ENCODE results near the gene KCTD14.
A peak's percentile ranks its signal among the peaks of the same experiment; 100 is the strongest.
"Not testable (repeated sequence)": the region's sequence is repeated elsewhere in the genome, so short reads cannot be mapped to it uniquely, and the experiment has no call there.

Gene KCTD14, protein sequence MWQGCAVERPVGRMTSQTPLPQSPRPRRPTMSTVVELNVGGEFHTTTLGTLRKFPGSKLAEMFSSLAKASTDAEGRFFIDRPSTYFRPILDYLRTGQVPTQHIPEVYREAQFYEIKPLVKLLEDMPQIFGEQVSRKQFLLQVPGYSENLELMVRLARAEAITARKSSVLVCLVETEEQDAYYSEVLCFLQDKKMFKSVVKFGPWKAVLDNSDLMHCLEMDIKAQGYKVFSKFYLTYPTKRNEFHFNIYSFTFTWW

DNA sequence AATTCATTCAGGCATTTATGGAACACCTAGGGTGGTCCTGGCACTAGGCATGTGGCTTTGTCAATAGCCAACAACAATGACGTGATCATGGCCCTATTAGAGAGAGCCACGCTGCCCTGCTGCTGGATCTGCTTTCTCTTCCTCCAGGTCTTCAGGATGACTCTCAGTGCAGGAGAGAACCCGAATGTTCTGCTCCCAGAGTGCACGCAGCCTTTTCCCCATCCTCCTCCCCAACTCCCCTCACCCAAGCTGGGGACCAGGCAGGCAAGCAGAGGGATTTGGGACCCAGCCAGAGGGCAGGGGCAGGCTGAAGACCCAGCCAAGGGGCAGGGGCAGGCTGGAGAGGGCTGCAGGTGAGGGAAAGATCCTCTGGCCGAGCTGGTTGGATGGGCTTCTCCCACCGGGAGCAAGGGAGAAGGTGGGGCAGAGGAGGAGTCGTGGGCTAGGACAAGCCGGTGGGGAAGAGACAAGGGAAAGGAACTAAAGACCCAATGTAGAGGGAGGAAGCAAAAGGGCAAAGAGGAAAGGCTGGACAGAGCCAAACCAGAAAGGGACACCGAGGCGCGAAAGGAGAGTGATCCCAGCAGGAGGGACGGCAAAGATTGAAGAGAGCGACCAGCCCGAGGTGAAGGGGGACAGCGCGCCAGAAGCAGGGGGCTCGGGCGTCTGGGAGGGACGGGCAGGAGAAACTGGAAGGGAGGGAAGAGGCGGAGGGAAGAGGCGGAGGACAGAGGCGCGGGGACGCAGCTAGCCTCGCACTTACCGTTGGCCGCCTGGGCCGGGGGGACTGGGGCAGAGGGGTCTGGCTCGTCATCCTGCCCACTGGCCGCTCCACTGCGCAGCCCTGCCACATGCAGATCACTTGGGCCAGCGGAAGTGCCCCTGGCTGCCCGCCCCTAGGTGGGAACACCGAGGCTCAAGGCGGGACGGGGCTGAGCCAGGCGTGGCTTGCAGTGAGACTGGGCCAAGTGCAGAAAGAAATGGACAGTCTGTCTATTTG, at the start of gene KCTD14:
Gene KCTD14, minus strand, starts transcription at position 880 of the 1,000 bp plus-strand sequence. Its CDS starts 27 bp downstream, at position 853.
- DNase-seq, result peak; percentile 20

DNA sequence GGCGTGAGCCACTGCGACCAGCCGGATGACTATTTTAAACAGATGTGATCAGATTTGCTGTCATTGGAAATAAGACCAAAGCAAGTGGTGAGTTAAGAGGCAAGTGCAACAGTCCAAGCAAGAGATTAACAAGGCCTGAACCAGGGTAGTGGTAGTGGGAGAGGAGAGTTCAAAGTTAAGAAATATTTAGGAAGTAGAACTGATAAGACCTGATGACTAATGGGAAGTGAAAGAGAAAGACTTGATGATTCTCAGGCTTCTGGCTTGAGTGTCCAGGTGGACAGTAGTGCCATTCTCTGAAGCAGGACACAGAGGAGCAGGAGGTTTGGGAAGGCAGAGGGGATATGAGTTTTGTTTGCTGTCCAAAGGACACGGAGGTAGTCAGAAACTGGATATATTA, 49.4 kb upstream of the KCTD14 start:
- DNase-seq, result no peak

DNA sequence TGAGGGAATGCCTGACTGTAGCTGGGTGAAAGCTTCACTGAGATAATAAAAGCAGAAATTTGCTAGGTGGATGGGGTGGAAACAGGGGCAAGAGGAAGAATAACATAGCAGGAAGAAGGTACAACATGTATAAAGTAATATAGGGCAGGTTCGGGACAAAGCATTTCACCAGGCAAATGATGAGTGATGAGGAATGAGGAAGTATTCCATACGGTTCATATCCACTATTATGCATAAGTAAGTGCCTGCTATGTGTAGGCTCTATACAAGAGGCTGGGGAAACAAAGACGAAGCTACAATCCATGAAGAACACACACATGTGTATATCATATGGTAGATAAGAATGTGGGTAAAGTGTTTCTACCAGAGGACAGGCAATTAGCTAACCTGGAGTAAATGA, 48.6 kb upstream of the KCTD14 start:
- no peak for DNase-seq

DNA sequence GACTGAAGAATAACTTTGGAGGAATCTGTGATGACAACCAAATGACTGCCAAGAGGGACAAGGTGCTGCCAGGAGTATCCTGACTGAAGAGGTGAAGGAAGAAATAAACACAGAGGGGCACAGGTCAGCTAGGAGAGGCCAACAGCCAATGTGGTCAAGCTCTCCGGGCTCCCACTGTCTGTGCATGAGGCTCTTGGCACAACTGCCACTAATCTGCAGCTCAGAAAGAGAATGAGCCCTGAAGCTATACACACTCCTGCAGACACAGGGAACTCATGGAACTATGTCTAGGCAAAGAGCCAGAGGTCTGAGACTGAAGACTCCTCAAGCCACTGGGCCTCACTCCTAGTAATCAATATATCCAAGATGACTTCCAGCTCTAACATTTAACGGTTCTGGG, 47.5 kb upstream of the KCTD14 start:
- no peak for DNase-seq

DNA sequence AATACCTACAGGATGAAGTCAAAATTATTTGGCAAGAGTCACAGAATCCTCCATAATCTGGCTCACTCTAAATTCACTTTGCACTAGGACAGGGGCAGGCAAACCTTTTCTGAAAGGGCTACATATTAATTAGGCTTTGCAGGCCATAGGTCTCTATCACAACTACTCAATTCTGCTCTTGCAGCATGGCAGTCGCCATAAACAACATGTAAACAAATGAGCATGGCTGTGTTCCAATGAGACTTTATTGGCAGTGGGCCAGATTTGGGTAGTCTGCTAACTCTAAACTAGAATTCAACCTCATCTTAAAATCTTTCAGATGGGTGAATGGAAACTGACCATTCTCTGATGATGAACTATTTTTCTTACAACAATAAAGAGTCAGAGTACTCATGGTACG, 46.4 kb upstream of the KCTD14 start:
- no peak for DNase-seq

DNA sequence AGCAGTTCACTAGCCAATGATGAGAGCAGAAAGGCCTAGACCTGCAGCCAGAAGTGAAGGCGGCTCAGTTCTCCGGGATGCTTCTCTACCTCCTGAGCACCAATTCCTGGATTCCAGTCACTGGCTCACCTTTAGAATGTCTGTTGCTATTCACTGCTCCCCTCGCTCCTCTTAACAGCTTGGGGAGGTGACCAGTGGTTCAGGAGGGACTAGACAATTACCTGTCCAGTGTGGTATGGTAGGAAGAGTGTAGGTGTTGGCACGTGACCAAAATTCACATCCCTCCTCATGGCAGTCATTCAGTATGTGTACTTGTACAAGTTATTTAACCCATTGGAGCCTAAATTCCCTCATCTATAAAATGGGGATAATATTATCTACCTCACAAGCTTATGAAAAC, 44.6 kb upstream of the KCTD14 start:
- no peak for DNase-seq

DNA sequence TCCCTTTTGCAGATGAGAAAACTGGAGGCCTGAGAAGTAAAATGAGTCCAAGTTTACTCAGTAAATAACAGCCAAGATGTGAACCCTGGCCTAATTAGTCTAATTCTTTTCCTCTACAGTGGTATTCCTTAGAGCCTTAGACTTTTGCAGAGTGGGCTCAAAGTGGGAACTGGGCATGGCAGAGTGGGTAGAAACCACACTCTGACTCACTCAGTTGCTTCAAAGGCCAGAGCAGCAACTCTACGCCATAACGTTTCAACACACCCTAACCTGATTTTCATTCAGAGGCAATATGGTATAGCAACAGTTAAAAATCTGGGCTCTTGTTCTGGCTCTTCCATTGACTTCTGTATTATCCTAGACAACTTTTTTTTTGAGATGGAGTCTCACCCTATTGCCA, 43.4 kb upstream of the KCTD14 start:
- no peak for DNase-seq

DNA sequence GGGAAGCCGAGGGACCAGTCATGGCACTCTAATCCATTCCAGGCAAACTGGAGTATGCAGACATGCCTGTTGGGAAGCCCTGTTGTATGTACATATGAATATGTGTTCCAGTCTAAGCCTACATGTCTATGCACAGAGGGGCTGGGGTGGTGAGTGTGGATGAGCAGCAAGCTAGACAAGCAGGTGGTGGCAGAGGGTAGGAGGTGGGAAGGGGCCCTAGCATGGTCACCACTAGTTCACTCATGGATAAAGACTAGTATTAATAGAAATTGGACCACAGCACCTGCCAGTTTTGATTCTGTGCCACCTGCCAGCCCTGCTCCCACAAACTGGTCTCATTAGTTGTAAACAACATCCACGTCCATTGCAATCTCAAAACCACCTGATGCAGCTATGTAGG, 42.1 kb upstream of the KCTD14 start:
- DNase-seq, result no peak

DNA sequence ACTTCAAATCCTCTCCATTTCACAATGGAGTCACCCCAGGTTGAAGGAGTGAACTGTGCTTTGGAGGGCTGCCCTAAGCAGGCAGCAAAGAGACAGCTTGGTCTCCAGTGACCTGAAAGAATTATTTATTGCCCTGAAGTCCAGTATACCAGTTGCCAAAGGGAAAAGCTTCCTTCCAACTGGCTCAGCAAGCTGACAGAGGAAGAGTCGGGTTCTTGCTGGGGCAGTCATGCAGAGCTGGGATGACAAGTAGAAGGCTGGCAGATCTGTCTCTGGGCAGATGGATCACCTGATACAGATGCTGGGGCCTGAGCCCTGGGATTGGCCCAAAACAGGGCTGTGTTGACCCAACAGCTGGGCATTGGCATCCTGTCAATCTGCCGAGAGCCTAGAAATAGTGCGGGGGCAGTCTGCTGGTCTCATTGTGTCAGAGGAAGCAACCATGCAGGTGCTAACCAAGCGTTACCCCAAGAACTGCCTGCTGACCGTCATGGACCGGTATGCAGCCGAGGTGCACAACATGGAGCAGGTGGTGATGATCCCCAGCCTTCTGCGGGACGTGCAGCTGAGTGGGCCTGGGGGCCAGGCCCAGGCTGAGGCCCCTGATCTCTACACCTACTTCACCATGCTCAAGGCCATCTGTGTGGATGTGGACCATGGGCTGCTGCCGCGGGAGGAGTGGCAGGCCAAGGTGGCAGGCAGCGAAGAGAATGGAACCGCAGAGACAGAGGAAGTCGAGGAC, 40.5 kb upstream of the KCTD14 start, which contains the start of gene THRSP:
Gene THRSP, plus strand, starts transcription at position 422 of the 742 bp plus-strand sequence. Its CDS starts 21 bp downstream, at position 443.
- DNase-seq, result no peak

DNA sequence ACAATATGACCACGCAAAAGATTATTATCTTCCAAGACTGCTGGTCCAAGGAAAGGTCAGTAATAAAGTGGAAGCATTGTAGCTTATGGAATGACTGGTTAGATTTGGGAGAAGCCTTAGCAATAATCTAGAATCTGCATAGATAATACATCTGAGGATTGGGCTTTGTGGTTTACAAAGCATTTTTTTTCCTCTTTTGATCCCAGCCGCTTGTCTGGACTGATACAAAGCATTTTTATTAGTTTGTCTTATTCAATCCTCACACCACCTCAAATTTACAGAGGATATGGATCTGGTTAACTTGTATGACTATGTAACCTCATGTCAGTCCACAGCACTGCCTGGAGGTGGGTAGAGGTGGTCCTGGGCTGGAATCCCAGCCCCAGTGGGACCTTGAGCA, 39.6 kb upstream of the KCTD14 start:
- DNase-seq, result no peak

DNA sequence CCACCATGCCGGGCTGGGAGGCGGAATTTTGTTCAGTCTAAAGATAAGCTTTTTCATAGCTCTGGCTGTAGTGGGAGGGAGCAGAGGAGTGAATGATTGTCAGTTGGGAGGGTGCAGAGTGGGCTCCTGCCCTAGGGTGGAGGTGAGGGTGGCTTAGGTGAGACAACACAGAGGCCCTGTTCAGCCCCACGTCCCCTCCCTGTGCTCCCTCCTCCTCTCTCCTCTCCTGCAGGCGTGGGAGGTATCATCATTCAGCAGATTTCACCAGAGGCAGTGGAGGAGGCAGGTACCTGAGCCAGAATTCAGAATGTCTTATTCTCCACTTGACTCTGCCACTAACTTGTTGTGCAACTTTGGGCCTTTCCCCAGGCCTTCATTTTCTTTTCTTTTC, 38.8 kb upstream of the KCTD14 start:
- DNase-seq, result no peak

DNA sequence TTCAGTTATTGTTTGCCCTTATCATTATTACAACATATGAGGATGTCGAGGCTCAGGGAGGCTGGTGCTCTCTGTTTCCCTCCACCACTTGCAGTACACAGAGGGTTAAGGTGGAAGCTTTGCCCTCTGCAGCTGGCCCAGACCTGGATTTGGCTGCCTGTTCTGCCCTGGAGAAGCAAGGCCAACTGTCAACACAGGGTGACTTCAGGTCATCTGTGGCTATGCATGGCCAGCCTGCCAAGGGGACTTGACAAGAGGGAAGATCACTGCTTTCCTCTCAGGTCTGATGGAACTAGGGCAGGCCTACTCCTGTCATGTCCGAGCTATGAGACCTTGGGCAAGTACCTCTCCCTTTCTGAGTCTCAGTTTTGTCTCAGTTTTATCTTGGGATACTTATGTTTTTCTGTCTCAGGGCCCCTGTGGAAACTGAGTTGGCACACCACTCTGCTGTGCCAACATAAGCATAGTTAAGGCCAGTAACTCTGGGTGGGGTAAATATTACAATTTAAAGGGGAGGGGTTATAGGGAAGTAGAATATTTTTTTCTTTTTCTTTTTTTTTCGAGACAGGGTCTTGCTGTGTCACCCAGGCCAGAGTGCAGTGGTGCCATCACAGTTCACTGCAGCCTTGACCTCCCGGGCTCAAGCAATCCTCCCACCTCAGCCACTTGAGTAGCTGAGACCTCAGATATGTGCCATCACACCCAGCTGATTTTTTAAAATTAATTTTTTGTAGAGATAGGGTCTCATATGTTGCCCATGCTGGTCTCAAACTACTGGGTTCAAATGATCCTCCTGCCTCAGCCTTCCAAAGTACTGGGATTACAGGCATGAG, 38.2 kb upstream of the KCTD14 start:
- peak; percentile 32 for DNase-seq

DNA sequence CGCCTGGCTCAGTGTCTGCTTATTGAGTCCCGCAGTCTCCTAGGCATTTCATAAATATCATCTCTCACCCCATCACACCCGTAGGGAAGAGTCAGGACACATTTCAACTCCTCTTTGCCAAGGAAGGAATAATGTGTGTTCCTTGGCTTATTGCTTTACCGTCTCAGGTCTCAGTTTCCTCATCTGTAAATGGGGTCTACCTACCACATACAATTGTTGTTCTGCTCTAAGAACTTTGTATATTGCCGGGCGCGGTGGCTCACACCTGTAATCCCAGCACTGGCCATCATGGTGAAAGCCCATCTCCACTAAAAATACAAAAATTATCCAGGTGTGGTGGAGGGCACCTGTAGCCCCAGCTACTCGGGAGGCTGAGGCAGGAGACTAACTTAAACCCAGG, 37.5 kb upstream of the KCTD14 start:
- no peak for DNase-seq

DNA sequence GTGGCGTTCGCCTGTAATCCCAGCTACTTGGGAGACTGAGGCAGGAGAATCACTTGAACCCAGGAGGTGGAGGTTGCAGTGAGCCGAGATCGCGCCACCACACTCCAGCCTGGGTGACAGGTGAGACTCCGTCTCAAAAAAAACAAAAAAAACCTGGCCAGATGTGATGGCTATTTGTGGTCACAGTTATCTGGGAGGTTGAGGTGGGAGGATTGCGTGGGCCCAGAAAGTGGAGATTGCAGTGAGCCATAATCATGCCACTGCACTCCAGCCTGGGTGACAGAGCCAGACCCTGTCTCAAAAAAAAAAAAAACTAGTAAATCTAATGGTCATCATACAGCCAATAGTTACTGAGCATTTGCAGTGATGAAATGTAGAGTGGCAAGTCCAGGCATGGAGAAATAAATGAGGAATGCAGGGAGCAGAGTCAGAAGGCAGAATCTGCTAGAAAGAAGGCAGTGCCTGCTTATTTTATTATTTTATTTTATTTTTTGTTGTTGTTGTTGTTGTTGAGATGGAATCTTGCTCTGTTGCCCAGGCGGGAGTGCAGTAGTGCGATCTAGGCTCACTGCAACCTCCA, 36.8 kb upstream of the KCTD14 start:
- DNase-seq, result not testable (repeated sequence)

DNA sequence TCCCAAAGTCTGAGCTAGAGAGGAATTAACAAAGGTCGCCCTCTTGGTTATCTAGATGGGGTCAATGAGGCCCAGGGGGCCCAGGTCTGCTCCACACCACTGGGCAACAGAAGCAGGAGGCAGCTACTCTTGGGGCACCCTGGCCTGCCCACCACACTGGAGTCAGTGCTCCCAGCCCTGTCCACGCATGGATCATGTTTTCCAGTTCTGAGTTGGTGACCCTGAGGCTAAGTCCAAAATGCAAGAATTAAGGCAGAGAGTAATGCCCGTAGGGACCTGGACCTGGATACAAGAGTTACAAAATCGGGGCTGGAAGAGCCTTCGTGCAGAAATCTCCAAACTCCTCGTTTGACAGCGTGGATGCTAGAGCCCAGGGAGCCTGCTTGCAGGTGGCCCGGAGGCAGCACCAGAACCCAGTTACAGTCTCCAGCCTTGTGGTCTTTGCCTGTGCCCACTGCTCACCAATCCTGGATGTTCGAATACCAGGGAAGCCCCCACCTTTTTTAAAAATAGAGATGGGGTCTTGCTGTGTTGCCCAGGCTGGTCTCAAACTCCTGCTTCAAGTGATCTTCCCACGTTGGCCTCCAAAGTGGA, 34.5 kb upstream of the KCTD14 start:
- DNase-seq, result no peak

DNA sequence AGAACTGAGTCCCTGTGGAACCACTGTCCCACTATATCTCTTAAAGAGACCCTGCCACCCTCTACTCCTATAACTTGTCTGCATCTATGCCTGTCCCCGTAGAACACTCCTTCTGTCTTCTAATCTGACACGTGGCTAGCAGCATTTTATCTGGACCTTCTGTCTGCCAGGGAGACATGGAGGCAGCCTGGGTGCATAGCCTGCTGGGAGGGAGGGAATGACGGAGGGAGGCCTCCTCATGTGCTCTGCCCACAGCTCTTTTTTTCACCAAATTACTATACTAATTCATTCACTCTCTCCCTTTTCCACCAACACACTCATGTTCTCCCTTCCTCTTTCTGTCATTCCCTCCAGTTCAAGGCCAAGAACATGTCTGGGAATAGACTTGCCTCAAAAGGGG, 33.0 kb upstream of the KCTD14 start:
- DNase-seq, result peak; percentile 22

DNA sequence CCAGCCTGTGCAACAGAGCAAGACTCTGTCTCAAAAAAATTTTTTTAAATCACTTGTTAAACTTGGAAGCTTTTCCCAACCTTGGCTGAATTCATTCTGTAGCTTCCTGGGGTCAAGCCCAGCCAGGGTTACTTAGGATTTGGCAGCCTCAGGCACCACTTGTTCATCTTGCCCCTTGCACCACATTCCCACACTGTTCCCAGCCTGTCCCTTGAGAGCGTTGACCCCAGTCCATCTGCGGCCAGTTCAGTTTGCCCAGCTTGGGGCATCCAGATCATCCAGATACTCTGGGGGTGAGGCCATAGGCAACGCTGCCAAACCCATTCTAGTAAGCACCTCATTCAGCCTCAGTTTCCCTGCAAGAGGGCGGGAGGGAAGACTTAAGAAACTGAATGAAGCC, 31.9 kb upstream of the KCTD14 start:
- DNase-seq, result no peak

DNA sequence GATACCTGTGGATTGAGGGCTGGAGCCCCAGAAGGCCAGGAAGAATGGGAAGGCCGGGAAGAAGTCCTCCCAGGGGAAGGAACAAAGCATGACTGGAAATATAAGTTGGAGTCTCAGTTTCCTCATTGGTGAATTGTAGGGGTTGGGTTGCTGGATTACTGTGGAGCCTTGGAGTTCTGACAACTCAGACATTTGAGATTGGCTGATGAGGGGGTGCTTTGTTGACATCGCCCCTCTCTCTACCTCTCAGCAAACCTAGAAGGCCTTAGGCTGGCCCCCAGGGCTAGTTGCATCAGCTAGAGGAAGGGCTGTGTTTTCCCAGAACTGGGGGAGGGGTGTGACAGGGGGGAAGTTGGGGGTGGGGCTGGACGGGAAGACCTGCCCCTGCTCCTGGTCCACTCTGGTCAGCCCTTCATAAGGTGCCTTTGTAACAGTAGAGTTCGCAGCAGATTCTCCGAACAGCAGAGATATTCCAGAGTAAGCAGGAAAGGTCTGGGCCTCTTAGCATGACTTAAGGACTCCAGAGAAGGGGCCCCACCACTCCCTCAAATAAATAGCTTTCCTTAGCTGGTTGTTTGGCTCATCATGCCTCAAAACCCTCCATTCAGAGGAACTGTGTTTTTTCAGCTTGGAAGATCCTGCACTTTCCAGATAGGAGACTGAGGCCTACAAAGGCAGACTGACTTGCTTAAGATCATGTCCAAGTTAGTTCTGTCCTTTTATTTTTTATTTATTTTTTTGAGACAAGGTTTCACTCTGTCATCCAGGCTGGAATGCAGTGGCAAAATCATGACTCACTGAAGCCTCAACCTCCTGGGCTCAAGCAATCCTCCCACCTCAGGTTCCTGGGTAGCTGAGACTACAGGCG, 28.1 kb upstream of the KCTD14 start:
- no peak for DNase-seq

DNA sequence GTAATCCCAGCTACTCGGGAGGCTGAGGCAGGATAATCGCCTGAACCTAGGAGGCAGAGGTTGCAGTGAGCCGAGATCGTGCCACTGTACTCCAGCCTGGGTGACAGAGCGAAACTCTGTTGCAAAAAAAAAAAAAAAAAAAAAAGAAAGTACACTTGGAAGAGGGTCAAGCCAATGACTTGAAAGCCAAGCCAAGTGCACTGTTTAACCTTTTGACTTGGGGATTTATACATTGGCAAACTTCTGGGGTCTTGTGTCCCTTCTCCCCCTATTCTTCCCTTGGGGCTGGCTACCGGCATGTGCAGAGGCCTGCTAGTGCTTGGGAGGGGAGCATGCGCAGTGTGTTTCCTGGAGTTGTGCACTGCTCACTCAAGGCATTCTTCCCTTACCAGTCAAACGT, 26.3 kb upstream of the KCTD14 start:
- DNase-seq, result no peak

DNA sequence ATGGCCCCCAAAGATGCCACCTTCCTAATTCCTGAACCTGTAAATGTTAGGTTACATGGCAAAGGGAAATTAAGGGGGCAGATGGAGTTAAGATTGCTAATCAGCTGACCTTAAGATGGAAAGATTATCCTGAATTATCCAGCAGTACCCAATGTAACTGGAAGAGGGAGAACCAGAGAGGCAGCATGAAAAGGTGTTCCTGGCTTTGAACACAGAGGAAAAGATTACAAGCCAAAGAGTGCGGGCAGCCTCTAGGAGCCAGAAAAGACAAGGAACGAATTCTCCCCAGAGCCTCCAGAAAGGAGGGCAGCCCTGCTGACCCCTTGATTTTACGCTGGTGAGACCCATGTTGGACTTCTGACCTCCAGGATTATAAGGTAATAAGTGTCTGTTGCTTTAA, 25.5 kb upstream of the KCTD14 start:
- DNase-seq, result no peak

DNA sequence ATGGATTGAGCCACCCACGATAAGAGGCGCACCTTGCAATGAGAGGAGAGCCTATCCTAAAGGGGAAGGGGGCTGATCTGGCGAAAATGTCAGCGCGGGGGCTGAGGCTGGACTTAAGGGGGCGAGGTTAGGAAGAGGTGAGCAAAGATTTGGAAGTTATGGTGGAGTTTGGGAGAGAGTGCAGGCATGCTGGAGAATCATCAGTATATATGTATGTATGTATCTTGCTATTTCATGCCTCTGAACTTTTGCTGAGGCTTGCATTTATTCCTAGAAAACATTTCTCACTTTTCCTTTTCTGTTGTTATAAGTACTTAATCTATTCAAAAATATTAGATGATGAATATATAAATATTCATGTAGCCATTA, 23.4 kb upstream of the KCTD14 start:
- DNase-seq, result no peak
